ENCODE measurements around the gene CDK15. TPM values are rescaled to one million over a fixed set of nuclear protein-coding genes. Genes with fewer than 3 reads are reported as not detected.

Gene CDK15
- total and polyA plus RNA-seq, 9 donors = 0.56 to 2.2 (median 1.1) TPM

GRCh38 chr2:201882353-201883090, 76.2 kb downstream of the CDK15 start:
- Histone ChIP-seq H3K4me1 (ENCODE audit: control insufficient read depth, insufficient read depth, low read length) (peaks cover 40% of the 10 kb centered on the region), H3K4me3 (ENCODE audit: low read length) (no peak overlapping the region), H3K27ac (ENCODE audit: low read length) (peak overlapping the region; percentile 86), H3K27me3 (ENCODE audit: control insufficient read depth, insufficient read depth, low read length) (no peaks in the 10 kb centered on the region), H3K9me3 (replicated peaks; ENCODE audit: control insufficient read depth, low read depth, low read length) (no peaks in the 10 kb centered on the region), H3K36me3 (ENCODE audit: control insufficient read depth, insufficient read depth, low read length) (no peaks in the 10 kb centered on the region)
- WGBS (ENCODE audit: insufficient coverage) = 9% methylated on average over 11 of the region's 14 CpGs
- DNase-seq = peak; percentile 46

GRCh38 chr2:201883606-201884369, 77.5 kb downstream of the CDK15 start:
- Histone ChIP-seq H3K9me3 (replicated peaks; ENCODE audit: control insufficient read depth, low read depth, low read length) (no peaks in the 10 kb centered on the region), H3K27ac (ENCODE audit: low read length) (peak overlapping the region; percentile 86), H3K36me3 (ENCODE audit: control insufficient read depth, insufficient read depth, low read length) (no peaks in the 10 kb centered on the region), H3K4me1 (ENCODE audit: control insufficient read depth, insufficient read depth, low read length) (peaks cover 47% of the 10 kb centered on the region), H3K27me3 (ENCODE audit: control insufficient read depth, insufficient read depth, low read length) (peaks cover 4% of the 10 kb centered on the region), H3K4me3 (ENCODE audit: low read length) (no peak overlapping the region)
- peak; percentile 94 for DNase-seq
- WGBS (ENCODE audit: insufficient coverage) = 8% methylated on average over 3 of the region's 8 CpGs

- Histone ChIP-seq H3K9me3 (replicated peaks; ENCODE audit: control insufficient read depth, low read depth, low read length) (no peaks in the 10 kb centered on the region), H3K4me3 (ENCODE audit: low read length) (no peak overlapping the region), H3K27ac (ENCODE audit: low read length) (no peak overlapping the region), H3K4me1 (ENCODE audit: control insufficient read depth, insufficient read depth, low read length) (peaks cover 35% of the 10 kb centered on the region), H3K27me3 (ENCODE audit: control insufficient read depth, insufficient read depth, low read length) (peaks cover 4% of the 10 kb centered on the region), H3K36me3 (ENCODE audit: control insufficient read depth, insufficient read depth, low read length) (no peaks in the 10 kb centered on the region)
- no CpG with 5 or more reads among the region's 3 CpGs for WGBS (ENCODE audit: insufficient coverage)
- DNase-seq = no peak
Measured at GRCh38 chr2:201886504-201886903, 80.2 kb downstream of the CDK15 start.

GRCh38 chr2:201887773-201888425, 81.6 kb downstream of the CDK15 start:
- Histone ChIP-seq H3K36me3 (ENCODE audit: control insufficient read depth, insufficient read depth, low read length) (no peaks in the 10 kb centered on the region), H3K4me3 (ENCODE audit: low read length) (no peak overlapping the region), H3K9me3 (replicated peaks; ENCODE audit: control insufficient read depth, low read depth, low read length) (no peaks in the 10 kb centered on the region), H3K4me1 (ENCODE audit: control insufficient read depth, insufficient read depth, low read length) (peaks cover 21% of the 10 kb centered on the region), H3K27me3 (ENCODE audit: control insufficient read depth, insufficient read depth, low read length) (peaks cover 4% of the 10 kb centered on the region), H3K27ac (ENCODE audit: low read length) (peak overlapping the region; percentile 0)
- WGBS (ENCODE audit: insufficient coverage) = no CpG with 5 or more reads among the region's 9 CpGs
- no peak for DNase-seq

- no peaks in the 10 kb centered on the region for H3K9me3 ChIP-seq (replicated peaks; ENCODE audit: control insufficient read depth, low read depth, low read length)
- peak overlapping the region; percentile 0 for H3K27ac ChIP-seq (ENCODE audit: low read length)
- WGBS (ENCODE audit: insufficient coverage) = no CpG with 5 or more reads among the region's 8 CpGs
- peaks cover 4% of the 10 kb centered on the region for H3K27me3 ChIP-seq (ENCODE audit: control insufficient read depth, insufficient read depth, low read length)
- no peaks in the 10 kb centered on the region for H3K36me3 ChIP-seq (ENCODE audit: control insufficient read depth, insufficient read depth, low read length)
- no peak overlapping the region for H3K4me3 ChIP-seq (ENCODE audit: low read length)
- H3K4me1 ChIP-seq (ENCODE audit: control insufficient read depth, insufficient read depth, low read length) = peaks cover 17% of the 10 kb centered on the region
- DNase-seq = peak; percentile 48
Measured at GRCh38 chr2:201888426-201888800, 82.1 kb downstream of the CDK15 start.

- DNase-seq = no peak
- no peaks in the 10 kb centered on the region for H3K36me3 ChIP-seq (ENCODE audit: control insufficient read depth, insufficient read depth, low read length)
- H3K4me1 ChIP-seq (ENCODE audit: control insufficient read depth, insufficient read depth, low read length) = peaks cover 10% of the 10 kb centered on the region
- peaks cover 4% of the 10 kb centered on the region for H3K27me3 ChIP-seq (ENCODE audit: control insufficient read depth, insufficient read depth, low read length)
- no peaks in the 10 kb centered on the region for H3K9me3 ChIP-seq (replicated peaks; ENCODE audit: control insufficient read depth, low read depth, low read length)
- H3K4me3 ChIP-seq (ENCODE audit: low read length) = no peak overlapping the region
- H3K27ac ChIP-seq (ENCODE audit: low read length) = no peak overlapping the region
Measured at GRCh38 chr2:201890453-201890852, 84.1 kb downstream of the CDK15 start.

- Histone ChIP-seq H3K4me1 (ENCODE audit: control insufficient read depth, insufficient read depth, low read length) (peaks cover 10% of the 10 kb centered on the region), H3K27me3 (ENCODE audit: control insufficient read depth, insufficient read depth, low read length) (peaks cover 4% of the 10 kb centered on the region), H3K4me3 (ENCODE audit: low read length) (no peak overlapping the region), H3K36me3 (ENCODE audit: control insufficient read depth, insufficient read depth, low read length) (no peaks in the 10 kb centered on the region), H3K9me3 (replicated peaks; ENCODE audit: control insufficient read depth, low read depth, low read length) (no peaks in the 10 kb centered on the region), H3K27ac (ENCODE audit: low read length) (no peak overlapping the region)
- 93% methylated on average over 3 of the region's 6 CpGs for WGBS (ENCODE audit: insufficient coverage)
- no peak for DNase-seq
Measured at GRCh38 chr2:201891676-201892075, 85.3 kb downstream of the CDK15 start.

- Histone ChIP-seq H3K4me3 (ENCODE audit: low read length) (no peak overlapping the region), H3K36me3 (ENCODE audit: control insufficient read depth, insufficient read depth, low read length) (no peaks in the 10 kb centered on the region), H3K27me3 (ENCODE audit: control insufficient read depth, insufficient read depth, low read length) (peaks cover 4% of the 10 kb centered on the region), H3K27ac (ENCODE audit: low read length) (no peak overlapping the region), H3K4me1 (ENCODE audit: control insufficient read depth, insufficient read depth, low read length) (peaks cover 10% of the 10 kb centered on the region), H3K9me3 (replicated peaks; ENCODE audit: control insufficient read depth, low read depth, low read length) (no peaks in the 10 kb centered on the region)
- 53% methylated on average over 4 of the region's 5 CpGs for WGBS (ENCODE audit: insufficient coverage)
- peak; percentile 39 for DNase-seq
Measured at GRCh38 chr2:201892516-201892915, 86.2 kb downstream of the CDK15 start.

- WGBS (ENCODE audit: insufficient coverage) = no CpG with 5 or more reads among the region's 2 CpGs
- Histone ChIP-seq H3K27me3 (ENCODE audit: control insufficient read depth, insufficient read depth, low read length) (peaks cover 2% of the 10 kb centered on the region), H3K9me3 (replicated peaks; ENCODE audit: control insufficient read depth, low read depth, low read length) (no peaks in the 10 kb centered on the region), H3K36me3 (ENCODE audit: control insufficient read depth, insufficient read depth, low read length) (no peaks in the 10 kb centered on the region), H3K27ac (ENCODE audit: low read length) (no peak overlapping the region), H3K4me1 (ENCODE audit: control insufficient read depth, insufficient read depth, low read length) (no peaks in the 10 kb centered on the region), H3K4me3 (ENCODE audit: low read length) (no peak overlapping the region)
- no peak for DNase-seq
Measured at GRCh38 chr2:201900362-201900761, 94.0 kb downstream of the CDK15 start.

GRCh38 chr2:201901786-201902185, 95.4 kb downstream of the CDK15 start:
- 73% methylated on average over 6 of the region's 8 CpGs for WGBS (ENCODE audit: insufficient coverage)
- Histone ChIP-seq H3K27me3 (ENCODE audit: control insufficient read depth, insufficient read depth, low read length) (peaks cover 2% of the 10 kb centered on the region), H3K27ac (ENCODE audit: low read length) (no peak overlapping the region), H3K4me1 (ENCODE audit: control insufficient read depth, insufficient read depth, low read length) (no peaks in the 10 kb centered on the region), H3K9me3 (replicated peaks; ENCODE audit: control insufficient read depth, low read depth, low read length) (no peaks in the 10 kb centered on the region), H3K36me3 (ENCODE audit: control insufficient read depth, insufficient read depth, low read length) (no peaks in the 10 kb centered on the region), H3K4me3 (ENCODE audit: low read length) (no peak overlapping the region)
- no peak for DNase-seq

All from muscle of leg (tissue), 11 donors.